Omental fat pad (tissue), 4 donors: Measurements from ENCODE around the gene EDRF1. TPM values are rescaled to one million over a fixed set of nuclear protein-coding genes. Genes with fewer than 3 reads are reported as not detected.

Source experiments
- ATAC-seq: fragments of 150-250 bp; one replicate; pipeline ENCODE4 v1.9.1; 2016; ENCODE audit warnings: mild to moderate bottlenecking, moderate library complexity; ENCODE audit not compliant: low FRiP score
- DNase-seq: peaks from one replicate; pipeline ENCODE4 v3.0.0-alpha.2; 2019; ENCODE audit warnings: low spot score
- total RNA-seq, 4 donors: library from RNA; depleted of rRNA; stranded (reverse); fragments of >200 nt; gene quantifications; one replicate each; pipeline ENCODE4 v1.1.0, GENCODE V29; 2016
- TF ChIP-seq, protein P1 (sequence below), 3 donors: fragments of 450-650 bp; IDR thresholded peaks; one replicate each; pipeline ENCODE4 v1.5.1; 2016 to 2017; ENCODE audit warnings: antibody characterized with exemption in 3 of 3, mild to moderate bottlenecking in 3 of 3, moderate library complexity in 2 of 3

Gene EDRF1
- total RNA-seq, 4 donors from 2014 or later: 10.9 to 26.3 (median 22.1) TPM

DNA sequence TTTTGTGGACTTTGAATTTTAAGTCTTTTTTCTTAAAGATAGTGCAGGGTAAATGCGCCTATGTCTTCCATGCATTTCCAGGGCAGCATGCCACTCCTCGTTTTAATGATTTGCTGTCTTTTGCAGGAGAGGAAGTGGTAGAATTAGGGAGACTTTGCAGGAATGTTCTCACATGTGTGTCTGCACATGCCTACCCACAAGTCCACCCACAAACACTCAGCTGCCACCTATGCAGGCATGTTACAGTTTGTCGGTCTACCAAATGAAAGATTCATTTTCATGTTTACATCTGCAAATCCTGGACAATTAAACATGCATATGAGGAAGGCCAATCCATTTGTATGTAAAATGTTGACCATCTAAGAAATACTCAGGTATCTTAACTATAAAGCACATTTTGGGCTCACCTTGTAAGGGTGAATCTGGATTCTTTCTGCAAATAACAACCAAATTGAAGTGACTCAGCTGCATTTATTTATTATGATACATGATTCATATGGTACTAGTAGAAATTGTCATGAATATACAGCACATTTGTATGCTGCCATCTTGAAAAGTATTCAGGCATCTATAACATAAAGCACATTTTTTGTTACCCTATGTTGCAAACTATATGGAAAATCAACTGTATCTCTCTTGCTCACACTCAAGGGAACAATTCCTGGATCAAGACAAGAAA lies 31.9 kb upstream of the EDRF1 start:
- no peak for ATAC-seq
- no peak for DNase-seq
- TF ChIP-seq, protein P1, sequence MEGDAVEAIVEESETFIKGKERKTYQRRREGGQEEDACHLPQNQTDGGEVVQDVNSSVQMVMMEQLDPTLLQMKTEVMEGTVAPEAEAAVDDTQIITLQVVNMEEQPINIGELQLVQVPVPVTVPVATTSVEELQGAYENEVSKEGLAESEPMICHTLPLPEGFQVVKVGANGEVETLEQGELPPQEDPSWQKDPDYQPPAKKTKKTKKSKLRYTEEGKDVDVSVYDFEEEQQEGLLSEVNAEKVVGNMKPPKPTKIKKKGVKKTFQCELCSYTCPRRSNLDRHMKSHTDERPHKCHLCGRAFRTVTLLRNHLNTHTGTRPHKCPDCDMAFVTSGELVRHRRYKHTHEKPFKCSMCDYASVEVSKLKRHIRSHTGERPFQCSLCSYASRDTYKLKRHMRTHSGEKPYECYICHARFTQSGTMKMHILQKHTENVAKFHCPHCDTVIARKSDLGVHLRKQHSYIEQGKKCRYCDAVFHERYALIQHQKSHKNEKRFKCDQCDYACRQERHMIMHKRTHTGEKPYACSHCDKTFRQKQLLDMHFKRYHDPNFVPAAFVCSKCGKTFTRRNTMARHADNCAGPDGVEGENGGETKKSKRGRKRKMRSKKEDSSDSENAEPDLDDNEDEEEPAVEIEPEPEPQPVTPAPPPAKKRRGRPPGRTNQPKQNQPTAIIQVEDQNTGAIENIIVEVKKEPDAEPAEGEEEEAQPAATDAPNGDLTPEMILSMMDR (IDR thresholded peaks at IDR 0.05): no peak

DNA sequence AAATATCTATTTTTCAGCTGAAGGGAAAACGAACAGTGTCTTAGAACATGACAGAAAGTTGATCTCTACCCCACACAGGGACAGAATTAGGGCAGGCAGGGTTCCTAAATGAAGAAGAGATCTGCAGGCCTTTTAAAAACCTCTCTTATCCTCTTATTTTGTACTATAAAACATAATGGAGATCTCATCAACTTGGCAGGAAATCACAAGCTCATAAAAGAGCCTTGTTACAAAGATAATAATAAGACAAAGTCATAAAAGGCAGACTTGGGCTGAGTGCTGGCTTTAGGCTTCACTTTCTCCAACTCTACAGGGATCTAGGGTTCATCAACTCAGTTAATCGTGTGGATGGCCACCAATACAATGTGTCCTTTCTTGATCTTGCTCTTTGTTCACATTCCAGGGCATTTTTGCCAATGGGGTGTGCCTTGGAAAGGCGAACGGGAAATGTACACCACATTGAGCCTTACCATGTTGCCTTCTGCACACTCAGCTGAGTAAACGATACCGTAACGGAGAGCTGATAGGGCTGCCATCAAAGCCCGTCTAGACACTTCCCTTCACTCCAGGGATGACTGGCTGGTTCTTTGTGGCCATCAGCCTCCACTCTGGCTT lies 29.4 kb upstream of the EDRF1 start:
- TF ChIP-seq, protein P1 (IDR thresholded peaks at IDR 0.05): no peak
- DNase-seq (no peak), ATAC-seq (no peak)

DNA sequence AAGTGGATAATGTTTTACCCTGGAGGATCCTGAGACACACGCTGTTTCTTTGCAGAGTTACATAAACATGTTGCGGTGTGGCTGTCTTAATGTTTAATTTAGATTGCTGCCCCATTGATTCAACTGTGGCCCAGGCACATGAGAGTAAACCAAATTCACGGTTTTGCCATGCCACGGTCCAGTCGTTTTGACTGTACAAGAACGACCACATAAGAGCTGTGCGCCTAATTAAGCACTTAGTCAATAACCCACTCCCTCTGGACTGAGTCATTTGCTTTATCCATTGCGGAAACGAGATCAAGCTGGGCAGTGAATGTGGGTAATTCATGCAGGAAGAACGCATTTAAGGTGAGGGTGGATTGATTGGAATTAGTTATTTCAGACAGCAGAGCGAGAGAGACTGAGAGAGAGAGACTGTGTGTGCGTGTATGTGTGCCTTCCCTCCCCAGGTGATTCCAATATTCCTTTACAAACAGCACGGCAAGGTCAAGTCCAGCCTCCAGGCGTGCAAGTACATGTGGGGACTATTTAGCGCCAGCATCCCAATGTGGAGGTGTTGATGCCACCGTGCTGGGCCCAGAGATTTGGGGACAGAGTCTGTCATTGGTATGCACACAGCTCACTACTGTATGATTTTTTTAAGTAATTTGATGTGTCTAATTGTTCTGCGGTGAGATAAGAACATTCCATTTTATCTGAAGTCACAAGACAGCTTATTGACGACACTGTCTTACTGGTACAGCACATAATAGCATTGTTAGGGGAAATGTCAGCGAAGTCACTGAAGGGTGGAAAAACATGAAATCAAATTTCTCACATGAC lies 28.1 kb upstream of the EDRF1 start:
- ATAC-seq: no peak
- DNase-seq: no peak
- TF ChIP-seq, protein P1 (IDR thresholded peaks at IDR 0.05): no peak

DNA sequence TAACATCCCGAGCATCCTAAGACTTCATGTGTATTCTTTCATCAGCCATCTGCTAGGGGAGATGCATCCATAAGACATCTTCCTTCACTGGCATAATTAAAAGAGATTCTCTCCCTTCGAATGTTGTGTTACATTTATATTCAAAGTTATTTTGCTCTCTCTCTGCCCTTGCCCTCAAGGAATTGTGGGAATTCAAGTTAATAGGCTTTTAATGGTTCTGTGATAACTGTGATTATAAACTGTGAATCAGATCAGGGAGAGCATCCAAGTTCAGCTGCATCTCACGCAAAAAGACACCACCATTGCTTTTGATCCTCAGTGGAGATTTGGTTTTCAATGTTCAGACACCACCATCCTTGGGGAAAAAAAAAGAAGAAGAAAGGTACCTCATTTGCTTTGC lies 27.3 kb upstream of the EDRF1 start:
- DNase-seq (no peak), ATAC-seq (no peak)
- TF ChIP-seq, protein P1 (IDR thresholded peaks at IDR 0.05): no peak

DNA sequence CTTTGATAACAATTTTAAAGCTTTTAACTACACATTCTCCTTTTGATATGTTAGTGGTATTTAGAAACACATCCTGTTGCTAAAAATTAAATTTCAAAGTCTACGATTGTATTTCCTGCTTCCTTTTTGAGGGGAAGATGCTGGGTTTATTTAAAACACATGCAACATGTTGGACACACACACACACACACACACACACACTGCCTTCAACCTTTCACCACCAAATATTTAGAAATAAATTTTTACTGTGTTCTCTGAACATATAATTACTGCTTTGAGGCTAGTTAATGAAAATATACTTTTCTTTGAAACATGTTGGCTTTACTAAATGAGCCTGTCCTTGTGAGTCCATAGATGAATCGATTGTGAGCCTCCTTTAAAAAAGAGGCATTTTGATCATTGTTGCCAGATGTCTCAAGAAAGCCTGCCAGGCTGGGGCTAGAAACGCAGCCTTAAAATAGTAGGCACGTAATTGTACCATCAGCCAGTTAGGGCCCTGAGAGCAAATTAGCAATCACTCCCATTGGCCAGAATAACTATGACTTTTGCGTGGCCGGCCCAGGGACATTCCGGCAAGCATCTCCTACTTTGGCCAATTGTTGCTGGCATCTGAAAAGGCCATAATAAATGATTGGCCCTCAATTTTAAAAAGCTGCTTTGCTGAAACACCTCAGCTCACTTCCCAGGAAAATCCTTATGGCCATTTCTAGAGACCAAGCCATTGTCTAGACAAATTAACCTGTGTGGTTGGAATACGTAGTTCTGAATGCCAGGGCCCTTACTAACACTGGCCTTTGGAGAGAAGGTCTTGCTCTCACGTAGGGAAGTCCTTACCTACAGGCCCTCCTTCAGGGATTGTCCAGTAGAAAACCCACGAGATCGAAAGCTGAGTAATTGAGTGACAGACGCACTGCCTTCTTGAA lies 26.6 kb upstream of the EDRF1 start:
- DNase-seq (no peak), ATAC-seq (no peak)

DNA sequence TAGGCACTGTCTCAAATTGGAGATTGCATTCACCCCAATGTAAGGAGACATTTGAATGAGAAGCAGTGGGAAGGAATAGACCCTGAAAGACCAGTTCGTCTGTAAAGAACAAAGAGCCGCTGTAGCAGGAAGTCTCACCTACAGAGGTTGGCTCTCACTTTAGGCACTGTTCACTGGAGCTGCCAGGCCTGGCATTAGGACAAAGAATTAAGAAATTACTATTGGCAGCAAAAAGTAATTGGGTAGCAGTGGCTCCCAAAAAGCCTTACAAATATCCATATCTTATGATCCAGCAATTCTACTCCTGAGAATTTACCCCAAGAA lies 26.0 kb upstream of the EDRF1 start:
- TF ChIP-seq, protein P1 (IDR thresholded peaks at IDR 0.05): no peak
- ATAC-seq: no peak
- DNase-seq: no peak

More for the DNA sequence above, 26.6 kb upstream of the EDRF1 start:
- TF ChIP-seq, protein P1 (IDR thresholded peaks at IDR 0.05): no peak
